ENCODE measurements around the gene DARS2.
"Not testable (repeated sequence)": the region's sequence is repeated elsewhere in the genome, so short reads cannot be mapped to it uniquely, and the experiment has no call there.

The DARS2 gene

DNA sequence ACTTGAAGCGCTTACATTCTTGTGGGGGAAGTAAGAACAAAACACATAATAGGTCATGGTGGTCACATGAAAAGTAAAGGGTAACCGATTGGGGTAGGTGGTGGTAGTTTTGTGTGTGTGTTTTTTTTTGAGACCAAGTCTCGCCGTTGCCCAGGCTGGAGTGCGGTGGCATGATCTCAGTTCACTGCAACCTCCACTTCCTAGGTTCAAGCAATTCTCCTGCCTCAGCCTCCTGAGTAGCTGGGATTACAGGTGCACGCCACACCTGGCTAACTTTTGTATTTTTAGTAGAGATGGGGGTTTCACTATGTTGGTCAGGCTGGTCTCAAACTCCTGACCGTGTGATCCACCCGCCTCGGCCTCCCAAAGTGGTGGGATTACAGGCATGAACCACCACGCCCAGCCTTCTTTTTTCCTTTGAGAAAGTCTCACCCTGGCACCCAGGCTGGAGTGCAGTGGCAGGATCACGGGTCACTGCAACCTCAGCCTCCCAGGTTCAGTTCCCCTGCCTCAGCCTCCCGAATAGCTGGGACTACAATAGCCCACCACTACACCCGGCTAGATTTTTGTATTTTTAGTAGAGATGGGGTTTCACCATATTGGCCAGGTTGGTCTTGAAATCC, 37.8 kb downstream of the DARS2 start:
- not testable (repeated sequence) for DNase-seq (ENCODE audit: low spot score)

DNA sequence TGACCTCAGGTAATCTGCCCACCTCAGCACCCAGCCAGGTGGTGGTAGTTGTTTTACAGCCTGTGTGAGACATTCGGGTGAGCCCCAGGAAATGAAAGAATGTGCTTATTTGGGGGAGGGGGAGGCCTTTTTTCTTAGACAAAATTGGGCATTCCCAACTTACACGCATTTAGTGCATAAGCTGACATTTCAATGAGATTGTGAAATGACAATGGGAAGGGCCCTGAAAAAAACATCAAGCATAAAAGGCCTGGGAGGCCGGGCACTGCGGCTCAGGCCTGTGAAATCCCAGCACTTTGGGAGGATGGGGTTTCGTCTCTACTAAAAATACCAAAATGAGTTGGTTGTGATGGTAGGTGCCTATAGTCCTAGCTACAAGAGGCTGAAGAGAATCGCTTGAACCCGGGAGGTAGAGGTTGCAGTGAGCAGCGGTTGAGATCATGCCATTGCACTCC, 38.3 kb downstream of the DARS2 start:
- DNase-seq (ENCODE audit: low spot score) = no peak

DNA sequence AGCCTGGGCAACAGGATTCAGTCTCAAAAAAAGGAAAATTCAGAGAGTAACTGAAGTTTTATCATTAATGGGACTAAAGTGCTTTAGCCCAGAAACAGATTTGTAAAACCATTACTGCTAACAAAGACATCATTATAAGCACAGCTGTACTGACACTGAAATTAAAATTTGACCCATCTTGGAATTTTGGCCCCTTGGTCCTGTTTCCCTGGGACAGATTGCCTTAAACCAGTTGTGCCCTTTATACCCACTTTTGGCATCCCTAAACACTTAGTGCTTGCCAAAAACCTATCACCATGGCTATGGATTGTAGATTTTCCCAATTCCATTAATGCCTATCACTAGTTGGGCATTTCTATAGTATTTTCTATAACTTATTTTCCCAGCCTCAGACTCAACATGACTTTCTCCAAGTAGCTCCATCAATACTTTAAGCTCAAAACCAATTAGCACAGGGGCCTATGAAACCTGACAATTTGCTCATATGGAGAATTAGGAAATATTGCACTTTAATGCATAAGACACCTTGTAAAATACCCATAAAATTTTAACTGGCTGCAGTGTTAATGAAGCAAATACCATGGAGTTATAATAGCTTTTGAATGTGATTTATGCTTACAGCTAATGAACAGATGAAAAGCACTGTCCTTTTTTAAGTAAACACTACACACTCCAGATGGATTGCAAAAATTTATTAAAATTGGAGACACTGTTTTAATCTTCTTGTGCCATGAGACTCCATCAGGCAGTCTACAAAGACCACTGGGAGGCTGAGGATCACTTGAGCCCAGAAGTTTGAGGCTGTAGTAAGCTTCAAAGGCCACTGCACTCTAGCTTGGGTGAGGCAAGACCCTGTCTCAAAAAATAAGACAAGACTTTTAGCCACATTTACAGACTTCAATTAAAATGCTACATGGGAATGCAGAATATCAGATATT, 39.0 kb downstream of the DARS2 start:
- DNase-seq (ENCODE audit: low spot score) = no peak

DNA sequence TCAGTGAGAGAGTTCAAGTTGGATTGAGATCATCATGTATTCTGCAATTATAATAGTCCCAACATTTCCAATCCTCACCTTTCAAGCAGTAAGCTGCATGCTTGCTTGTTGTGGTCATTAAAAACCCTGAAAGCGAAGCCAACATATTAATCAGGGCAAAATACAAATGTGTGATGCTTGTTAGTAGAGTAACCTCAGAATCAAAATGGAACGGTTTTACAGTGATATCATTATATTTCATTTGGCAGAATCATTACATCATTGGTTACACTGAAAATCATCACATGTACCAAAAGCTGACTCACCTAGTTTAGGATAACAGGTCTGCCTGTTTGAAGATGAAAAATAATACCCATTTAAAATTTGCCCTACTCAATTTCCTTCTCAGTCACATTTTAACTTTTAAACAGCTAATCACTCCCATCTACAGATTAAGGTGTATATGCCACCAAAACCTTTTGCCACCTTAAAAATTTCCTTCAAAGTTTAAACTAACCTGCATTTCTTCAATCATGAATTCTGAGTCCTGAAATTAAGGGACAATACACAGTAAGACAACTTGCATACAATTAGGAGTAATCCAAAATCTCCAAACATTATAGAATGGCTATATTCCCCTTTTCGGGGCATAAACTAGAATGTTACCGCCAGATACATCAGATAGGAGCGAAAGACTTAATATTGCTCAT, 39.9 kb downstream of the DARS2 start:
- no peak for DNase-seq (ENCODE audit: low spot score)

DNA sequence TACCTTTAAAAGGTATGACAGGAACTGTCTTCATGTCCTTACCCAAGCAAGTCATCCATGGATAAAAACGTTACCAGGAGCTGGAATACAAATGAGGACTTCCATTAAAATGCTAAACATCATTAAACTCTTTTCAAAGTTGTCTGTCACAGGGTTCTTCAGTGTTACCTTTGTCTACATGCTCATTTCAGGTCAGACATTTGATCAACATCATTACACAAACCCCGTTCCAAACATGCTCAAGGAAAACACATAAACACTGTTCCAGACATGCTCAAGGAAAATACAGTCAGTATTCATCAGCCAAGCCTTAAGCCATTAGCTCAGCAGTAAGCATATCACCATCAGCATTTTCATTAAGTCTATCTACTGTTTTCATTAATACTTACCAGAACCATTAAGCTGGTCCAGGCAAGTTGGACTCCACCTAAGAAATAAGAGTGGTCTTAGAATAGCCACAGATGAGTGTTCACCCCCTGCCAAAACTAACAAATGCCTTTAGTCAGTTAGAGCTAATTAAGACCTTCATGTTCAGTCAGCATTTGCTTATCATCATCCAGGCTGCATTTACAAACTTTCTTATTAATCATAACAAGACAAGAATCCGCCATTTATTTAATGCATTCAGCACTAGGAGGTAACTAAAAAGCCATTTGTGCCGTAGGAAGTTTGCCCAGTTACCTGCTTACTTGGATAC, 41.1 kb downstream of the DARS2 start:
- no peak for DNase-seq (ENCODE audit: low spot score)

DNA sequence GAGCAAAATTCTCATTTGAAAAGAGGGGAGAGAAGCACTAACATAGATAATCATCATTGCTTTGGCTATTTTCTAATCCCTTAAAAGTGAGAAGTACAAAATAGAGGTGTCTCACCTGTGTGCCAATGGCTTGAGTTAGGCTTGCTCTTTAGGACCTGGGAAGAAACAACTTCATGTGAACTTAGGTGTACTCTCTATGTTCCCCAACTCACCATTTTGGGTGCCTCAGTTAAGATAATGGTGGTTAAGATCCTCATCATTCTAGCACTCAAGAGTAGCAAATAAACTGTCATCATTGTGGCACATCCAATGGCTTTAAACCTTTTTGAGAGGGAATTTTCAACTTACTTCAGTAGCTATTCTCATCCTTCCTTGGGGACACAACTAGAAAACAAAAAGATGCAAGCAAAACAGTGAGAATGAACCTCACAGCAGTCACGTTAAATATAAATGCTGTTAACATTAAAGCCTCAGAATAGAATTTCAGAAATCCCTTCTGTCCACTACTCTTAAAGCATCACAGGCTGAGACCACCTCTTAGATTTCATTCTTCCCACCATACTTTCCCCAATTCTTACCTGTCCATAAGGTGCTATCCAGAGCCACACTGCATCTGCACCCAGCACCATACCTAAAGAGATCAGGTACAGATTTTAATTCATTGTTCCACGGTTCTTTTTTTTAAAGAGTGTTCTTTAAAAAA, 42.1 kb downstream of the DARS2 start:
- DNase-seq (ENCODE audit: low spot score) = no peak

DNA sequence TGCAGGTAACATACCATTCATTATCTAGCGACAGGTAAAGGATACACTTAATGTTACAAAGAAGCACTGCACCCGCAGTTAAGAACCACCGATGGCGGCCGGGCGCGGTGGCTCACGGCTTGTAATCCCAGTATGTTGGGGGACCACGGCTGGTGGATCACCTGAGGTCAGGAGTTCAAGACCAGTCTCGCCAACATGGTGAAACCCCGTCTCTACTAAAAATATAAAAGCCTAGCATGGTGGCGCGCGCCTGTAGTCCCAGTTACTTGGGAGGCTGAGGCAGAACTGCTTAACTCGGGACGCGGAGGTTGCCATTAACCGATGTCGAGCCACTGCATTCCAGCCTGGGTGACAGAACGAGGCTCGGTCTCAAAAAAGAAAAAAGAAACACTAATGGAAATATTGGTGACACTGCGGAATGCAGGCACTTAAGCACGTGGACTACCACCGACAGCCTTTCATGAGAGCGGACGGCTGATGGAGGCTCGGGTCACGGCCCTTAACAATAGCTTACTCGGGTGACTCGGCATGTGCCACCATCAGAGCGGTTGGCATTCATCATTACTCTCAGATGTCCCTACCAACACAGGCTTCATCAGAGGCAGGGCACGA, 42.8 kb downstream of the DARS2 start:
- no peak for DNase-seq (ENCODE audit: low spot score)

DNA sequence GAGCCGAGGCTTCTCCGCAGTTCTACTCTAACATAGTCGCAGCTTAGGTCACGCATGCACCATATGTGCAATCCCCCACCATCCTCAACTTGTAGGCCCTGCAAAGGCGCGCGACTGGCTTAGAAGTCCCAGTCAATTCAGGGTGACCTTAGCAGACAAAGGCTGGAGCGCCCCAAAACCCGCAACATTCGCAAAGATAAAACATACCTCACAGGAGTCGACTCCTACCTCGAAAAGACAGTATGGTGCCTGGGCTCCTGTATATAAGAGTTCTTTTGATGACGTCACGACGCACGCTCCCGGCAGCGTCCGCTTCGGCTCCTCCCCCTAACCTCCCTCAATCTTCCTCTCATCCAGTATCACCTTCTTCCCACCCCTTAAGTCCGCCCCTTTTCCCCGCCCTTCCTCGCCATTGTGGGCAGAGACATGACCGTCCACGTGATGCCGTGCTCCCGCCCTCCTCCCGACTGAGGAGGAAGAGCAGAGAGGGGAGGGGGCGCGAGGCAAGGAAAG, 43.3 kb downstream of the DARS2 start, which contains the start of gene GAS5:
Gene GAS5 (minus strand): TSS at position 237 of the 513 bp plus-strand sequence.
- DNase-seq (ENCODE audit: low spot score) = peak; percentile 99

DNA sequence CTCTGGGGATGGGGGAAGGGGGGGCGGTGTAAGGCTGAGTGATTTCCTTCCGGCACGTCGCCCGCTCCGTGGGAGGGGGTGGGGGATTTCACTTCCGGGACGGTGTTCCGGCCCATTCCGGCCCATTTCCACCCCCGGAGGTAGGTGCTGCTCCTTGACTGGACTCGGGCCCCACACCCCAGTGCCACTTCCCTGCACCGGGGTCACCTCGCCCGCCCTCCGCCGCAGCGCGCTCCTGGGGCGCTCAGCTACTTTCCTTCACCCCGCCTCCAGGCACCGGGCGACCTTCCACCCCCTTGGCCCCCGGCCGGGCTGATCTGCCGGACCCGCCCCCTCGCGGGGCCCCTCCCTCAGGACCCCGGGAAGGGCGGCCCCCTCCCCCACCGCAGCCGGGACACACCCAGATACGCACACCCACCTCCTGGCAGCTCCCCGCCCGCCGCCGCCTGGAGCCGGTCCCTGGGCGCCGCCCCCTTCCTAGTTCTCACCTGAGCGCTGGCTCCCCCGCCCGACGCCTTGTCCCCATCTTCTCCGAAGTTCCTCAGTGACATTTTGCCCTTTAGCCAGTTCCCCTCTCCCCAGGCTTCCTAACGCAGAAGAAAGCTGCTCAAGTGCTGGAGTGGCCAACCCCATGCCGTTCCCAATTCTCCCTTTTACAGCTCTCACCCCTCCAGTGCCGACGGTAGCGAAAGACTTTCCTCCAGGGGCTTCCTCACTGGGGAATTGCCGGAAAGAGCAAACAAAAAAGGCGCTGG, 44.0 kb downstream of the DARS2 start, which contains the start of gene ZBTB37:
Gene ZBTB37 (plus strand): TSS at position 115 of the 755 bp plus-strand sequence. CDS start 1,846 bp downstream, outside the sequence.
- DNase-seq (ENCODE audit: low spot score) = peak; percentile 48

DNA sequence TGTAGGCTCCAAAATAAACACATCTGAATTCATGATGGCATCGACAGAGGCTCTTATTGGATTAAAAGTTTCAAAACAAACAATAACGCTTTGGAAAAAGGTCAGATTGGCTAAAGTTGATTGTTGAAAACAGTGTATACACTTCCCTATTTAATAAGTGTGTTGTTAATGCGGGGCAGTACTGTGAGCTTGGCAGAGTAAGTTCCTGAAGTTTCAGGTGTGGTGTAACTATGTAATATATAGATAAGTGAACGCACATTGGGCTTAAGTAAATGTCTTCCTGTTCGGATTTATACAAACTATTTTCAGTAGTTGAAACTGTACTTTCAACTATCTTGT, 44.5 kb downstream of the DARS2 start:
- DNase-seq (ENCODE audit: low spot score) = no peak

DNA sequence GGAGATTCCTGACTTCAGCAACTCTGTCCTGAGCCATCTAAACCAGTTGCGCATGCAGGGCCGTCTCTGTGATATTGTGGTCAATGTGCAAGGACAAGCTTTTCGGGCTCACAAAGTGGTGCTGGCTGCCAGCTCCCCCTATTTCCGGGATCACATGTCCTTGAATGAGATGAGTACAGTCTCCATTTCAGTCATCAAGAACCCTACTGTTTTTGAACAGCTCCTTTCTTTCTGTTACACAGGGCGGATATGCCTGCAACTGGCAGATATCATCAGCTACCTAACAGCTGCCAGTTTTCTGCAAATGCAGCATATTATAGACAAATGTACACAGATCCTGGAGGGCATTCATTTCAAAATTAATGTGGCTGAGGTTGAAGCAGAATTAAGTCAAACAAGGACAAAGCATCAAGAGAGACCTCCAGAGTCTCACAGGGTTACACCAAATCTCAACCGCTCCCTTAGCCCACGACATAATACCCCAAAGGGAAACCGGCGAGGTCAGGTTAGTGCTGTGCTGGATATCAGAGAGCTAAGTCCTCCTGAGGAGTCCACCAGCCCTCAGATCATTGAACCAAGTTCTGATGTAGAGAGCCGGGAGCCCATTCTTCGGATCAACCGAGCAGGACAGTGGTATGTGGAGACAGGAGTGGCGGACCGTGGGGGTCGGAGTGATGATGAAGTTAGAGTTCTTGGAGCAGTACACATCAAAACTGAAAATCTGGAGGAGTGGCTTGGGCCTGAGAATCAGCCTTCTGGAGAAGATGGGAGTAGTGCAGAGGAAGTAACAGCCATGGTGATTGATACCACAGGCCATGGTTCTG, 46.0 kb downstream of the DARS2 start:
- DNase-seq (ENCODE audit: low spot score) = peak; percentile 73

DNA sequence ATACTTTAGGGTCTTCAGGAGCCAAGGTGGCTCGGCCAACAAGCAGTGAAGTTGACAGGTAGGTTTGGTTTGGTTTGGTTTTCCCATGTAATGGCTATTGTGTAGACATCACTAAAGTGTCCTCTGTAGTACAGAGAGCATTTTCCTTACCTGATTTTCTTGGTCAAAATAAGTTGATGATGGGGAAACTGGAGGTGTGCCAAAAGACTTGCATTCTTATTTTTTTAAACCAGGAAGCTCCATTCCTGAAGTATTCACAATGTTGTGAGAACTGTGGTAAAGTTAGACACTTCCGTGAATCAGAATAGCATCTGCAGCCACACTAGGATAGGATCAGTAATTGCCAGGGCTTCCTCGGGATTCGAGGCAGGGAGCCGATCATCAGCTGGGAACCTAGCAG, 46.6 kb downstream of the DARS2 start:
- no peak for DNase-seq (ENCODE audit: low spot score)

DNA sequence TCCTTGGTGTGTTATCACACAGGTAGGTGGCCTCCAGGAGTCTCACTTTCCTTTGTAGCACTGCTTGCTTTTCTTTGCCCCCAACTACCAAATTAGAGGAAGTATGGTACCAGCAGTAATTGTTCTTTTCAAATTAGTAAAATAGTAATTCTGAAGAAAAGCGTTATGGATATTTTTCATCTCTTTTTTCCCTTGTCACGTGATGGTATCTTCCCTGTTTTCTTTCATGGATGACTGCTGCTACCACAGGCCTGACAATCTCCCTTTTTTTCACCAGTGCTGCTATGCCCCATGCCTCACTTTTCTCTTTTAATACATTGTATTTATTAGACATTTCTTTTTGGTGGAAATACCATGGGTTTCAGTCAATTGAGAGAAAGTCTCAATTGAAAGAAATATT, 47.0 kb downstream of the DARS2 start:
- no peak for DNase-seq (ENCODE audit: low spot score)

DNA sequence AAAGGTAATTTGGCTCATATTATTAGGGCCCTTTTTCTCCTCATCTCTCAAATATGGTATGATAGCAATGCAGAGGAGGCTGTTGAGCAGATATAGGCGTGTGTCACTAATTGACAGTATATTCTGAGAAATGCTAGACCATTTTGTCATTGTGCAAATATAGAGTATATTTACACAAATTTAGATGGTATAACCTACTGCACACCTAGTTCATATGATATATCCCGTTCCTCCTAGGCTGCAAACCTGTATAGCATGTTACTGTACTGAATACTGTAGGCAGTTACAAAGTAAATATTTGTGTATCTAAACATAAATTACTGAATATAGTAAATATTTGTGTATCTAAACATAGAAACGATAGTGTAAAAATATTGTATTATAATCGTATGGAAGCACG, 52.3 kb downstream of the DARS2 start:
- no peak for DNase-seq (ENCODE audit: low spot score)

DNA sequence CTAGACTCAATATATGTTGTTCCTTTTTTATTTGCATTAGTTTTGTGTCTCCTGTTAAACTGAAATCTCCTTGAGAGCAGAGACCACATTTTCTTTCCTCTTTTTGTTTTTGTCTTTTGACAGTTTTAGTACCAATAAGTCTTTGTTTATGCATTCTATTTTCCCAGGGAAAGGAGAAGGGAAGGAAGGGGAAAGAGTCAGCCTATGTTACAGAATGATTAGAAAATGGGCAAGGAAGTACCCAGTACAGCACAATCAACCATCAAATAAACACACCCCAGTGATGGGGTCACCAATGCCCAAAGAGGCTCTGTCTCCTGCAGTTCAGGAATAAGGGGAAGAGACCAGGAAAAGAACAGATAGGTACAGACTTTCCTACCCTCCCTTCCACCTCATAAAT, 53.8 kb downstream of the DARS2 start:
- DNase-seq (ENCODE audit: low spot score) = no peak

DNA sequence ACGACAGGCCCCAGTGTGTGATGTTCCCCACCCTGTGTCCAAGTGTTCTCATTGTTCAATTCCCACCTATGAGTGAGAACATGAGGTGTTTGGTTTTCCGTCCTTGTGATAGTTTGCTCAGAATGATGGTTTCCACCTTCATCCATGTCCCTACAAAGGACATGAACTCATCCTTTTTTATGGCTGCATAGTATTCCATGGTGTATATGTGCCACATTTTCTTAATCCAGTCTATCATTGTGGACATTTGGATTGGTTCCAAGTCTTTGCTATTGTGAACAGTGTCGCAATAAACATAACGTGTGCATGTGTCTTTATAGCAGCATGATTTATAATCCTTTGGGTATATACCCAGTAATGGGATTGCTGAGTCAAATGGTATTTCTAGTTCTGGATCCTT, 56.6 kb downstream of the DARS2 start:
- DNase-seq (ENCODE audit: low spot score) = not testable (repeated sequence)

DNA sequence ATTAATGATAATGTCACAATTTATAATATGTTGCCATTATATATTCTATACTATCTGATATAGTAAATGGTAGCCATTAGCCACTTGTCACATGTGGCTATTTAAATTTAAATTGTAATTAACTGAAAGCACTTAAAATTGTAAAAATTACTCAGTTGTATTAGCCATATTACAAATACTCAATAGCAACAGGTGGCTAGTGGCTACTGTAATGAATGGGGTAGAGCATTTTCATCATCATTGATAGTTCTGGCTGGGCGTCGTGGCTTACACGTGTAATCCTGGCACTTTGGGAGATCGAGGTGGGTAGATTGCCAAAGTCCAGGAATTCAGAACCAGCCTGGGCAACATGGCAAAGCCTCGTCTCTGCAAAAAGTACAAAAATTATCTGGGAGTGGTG, 60.2 kb downstream of the DARS2 start:
- DNase-seq (ENCODE audit: low spot score) = no peak

DNA sequence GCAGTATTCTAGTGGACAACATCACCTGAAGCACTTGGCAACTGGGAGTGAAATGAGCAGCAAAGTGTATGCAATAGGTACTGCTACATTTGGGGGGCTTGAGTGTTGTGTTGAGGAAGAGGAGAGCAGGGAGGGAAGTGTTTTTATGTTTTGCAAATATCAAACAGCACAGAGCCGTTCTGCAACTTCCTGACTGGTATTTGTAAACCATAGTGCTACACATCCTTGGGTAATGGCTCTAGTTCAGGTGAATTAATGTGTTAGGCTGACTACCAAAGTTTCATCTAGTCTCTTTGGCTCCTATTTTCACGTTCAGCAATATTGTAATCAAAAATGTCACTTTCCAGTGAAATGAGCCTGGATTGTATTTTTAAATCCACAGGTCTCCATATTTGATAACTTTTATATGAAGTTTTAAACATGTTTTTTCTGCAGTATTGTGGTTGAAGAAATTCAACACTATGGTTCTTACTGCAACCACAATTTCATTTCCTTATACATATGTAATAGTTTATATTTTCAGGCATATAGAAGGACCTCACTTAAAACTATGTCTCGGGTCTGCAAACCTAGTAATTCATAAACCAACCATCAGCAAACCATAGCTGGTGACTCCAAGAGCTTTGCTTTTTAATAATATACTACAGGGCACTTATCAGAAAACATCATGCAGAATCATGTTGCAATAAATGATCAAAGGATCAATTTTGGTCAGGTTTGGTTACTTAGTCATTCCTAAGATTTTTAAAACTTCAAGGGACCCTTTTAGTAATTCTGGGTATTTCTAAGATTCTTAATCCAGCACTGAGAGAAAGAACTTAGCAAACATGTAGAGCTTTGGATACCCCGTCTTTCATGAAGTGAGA, 62.5 kb downstream of the DARS2 start:
- no peak for DNase-seq (ENCODE audit: low spot score)
